T-helper 9 cell (primary cell): ENCODE measurements around the gene FADD.

ENCODE experiments used
- DNase-seq: peaks from one replicate; pipeline ENCODE4 v3.0.0-alpha.2; 2020

Gene FADD

DNA sequence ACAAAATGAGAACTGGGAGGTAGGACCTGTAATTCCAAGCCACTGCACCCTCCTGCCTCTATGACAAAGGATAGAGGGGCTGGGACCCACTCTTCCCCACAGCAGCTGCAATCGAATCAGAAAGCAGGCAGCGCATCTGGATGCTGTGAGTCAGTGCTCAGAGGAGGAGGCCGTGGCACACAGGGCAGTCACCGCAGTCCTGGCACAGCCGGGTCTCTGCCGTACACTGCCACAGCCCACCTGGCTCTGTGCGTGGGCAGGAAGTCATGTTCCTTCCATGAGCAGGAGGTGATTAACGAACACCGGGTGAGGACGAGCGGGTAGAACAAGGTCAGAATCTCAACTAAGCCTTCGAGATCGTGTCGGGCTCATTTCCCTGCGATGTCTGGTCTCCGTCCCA, 37.2 kb downstream of the FADD start:
- no peak for DNase-seq

GRCh38 chr11:70241709-70242108, 38.6 kb downstream of the FADD start:
- no peak for DNase-seq

DNA sequence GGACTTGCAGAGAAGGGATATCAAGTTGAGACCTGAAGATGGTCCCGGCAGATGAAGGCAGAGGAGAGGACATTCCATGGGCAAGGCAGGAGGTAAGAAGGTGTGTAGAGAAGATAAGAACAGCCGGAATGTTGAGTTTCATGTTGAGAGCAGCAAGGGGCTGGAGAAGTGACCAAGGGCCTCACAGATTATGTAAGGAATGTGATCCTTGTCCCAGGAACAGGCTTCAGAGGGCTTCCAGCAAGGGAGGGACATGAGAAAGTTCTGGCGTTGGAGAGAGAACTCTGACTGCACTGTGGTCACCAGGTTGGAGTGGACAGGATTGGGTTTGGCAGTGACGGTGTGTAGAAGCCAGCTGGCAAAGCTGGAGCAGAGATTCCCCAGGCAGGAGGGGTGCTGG, 39.8 kb downstream of the FADD start:
- DNase-seq = no peak

DNA sequence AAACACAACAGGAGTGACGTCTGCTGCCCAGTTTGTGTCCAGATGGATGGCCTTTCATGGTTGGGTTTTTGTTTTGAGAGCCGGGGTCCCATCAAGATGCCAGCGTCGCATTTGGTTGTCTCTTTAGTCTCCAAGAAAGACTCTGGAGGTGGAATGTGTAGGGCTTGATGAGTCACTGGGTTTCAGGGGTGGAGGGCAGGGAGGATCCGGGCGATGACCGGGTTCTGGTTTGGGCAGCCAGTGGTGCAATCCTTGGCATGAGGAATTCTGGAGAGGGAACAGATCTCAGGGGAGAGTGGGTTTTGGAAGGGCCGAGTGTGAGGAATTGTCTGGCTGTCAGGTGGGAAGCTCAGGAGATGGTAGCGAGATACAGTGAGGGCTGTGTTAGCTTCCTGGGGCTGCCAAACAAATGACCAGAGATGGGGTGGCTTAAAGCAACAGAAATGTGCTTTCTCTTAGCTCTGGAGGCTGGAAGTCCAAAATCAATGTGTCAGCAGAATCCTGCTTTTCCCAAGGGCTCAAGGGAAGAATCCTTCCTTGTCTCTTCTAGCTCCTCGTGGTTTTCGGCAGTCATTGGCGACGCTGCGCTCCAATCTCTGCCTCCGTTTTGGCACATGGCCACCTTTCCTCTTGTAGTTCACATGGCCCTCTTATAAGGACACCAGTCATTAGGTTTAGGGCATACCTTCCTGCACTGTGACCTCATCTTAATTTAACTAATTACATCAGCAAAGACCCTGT, 41.0 kb downstream of the FADD start:
- DNase-seq = no peak

DNA sequence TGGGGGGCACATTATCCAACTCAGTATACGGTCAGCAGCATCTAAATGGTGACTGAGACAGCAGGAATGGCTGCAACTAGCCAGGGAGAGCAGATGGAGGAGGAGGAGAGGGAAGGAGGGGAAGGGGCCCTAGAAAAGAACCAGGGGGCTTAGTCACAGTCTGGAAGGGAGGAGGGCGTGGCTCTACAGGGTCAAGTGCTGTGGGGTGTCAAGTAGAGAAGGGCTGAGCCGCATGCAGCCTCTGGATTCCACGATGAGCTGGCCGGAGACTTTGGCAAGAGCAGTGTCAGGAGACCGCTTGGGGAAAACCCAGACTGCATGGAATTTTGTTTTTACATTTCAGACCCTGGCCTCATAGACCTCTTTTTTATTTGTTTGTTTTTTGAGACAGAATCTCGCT, 41.6 kb downstream of the FADD start:
- DNase-seq = no peak

DNA sequence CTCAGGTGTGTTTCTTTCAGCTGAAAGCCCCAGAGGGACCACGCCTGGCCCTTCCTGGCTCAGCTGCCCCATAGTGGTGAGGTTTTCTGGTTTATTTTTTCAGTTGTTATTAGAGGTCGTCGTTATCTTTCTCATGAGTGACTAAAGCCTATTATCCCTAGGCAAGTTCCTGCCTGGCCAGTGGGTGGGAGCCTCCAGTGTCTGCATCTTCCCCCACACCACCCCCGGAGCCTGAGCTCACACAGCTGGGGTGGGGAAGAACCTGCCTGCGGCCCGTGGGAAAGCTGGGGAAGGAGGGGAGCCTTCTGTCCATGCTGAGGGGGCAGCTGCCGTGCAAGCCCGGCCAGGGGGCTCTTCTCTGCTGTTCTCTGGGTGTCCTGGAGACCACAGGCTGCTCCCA, 43.1 kb downstream of the FADD start:
- no peak for DNase-seq

GRCh38 chr11:70247042-70247709, 44.1 kb downstream of the FADD start:
- no peak for DNase-seq

- DNase-seq = no peak
These were observed 44.6 kb downstream of the FADD start for GRCh38 chr11:70247710-70248072.

DNA sequence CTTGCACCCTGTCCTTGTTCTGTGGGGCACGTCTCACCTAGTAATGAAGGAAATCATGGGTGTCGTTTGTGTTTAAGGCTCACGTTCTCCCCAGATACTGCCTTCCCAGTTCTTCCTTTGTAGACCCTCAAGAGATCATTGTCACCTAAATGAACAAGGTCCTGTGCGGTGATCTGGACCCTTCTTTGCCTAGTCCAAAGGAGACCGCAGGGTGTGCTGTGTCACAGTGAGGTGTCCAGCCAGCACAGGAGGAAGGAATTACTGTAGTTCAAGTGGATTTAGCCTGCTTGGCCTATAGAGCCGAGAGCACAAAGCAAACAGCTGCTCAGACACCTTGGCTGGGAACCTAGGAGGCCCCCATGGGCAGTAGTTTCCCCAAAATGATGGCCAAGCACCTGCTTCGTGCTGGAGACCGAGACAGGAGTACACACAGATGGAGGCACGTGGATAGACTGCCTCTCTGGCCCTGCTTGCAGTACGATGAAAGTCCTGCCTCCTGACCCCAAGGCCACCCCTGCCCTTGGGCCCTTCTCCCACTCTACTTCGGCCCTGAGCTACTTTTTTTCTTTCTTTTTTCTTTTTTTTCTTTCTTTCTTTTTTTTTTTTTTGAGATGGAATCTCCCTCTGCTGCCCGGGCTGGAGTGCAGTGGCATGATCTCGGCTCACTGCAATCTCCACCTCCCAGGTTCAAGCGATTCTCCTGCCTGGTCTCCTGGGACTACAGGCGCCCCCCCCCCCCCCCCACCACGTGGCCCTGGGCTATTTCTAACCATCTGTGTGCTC, 48.0 kb downstream of the FADD start:
- no peak for DNase-seq

- no peak for DNase-seq
These were observed 48.7 kb downstream of the FADD start for GRCh38 chr11:70251659-70252321.

DNA sequence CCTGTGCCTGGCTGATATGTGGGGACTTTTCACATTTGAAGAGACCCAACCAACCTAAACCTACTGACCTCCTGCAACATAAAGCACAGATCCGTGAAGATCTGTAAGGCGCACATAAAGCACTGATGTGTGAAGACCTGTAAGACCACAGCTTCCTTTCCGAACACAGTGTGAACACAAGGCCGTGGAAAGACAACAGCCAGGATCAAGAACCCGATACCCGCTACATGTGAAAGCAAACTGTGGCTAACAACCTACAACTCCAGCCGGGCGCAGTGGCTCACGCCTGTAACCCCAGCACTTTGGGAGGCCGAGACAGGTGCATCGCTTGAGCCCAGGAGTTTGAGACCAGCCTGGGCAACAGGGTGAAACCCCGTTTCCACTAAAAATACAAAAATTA, 49.7 kb downstream of the FADD start:
- no peak for DNase-seq

DNA sequence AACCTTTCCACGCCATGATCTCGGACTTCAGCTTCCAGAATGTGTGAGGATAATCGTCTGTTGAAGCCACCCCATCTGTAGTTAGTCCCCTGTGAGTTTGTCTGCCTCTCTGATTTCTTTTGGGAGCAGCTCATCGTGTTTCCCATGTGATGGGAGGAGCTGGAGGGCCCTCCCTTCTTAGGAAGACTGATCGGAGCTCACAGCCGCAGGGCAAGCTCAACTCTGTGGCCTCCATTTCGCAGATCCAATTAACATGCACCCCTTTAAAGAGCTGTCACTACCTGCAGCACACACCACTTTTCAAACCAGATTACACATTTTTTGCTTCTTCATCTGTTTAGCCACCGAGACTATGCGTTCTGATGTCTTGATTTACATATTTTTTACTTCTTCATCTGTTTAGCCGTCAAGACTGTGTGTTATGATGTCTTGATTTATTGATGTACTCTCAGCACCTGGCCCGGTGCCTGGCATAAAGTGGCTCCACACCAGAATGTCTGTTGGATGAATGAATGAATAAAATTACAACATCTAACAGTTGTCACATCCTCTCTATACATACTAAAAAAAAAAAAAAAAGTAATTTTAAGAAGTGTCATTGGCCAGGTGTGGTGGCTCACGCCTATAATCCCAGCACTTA, 52.5 kb downstream of the FADD start:
- no peak for DNase-seq
